Keratinocyte (primary cell): ENCODE results near the gene VEGFB. TPM values are rescaled to one million over a fixed set of nuclear protein-coding genes. Genes with fewer than 3 reads are reported as not detected.
A peak's percentile ranks its signal among the peaks of the same experiment; 100 is the strongest.

Experiments
- DNase-seq: peaks from one replicate; pipeline ENCODE4 v3.0.0-alpha.2; 2011; ENCODE audit warnings: low read depth, missing footprints, low spot score
- FAIRE-seq: peaks from 2 replicates; lab custom pipeline; 2011; peaks lifted over from hg19 to GRCh38; lab: Jason Lieb, UNC
- H2AFZ ChIP-seq: 2 replicates; pipeline ENCODE4 v1.6.0; 2012; ENCODE audit warnings: low read length, control low read depth, inconsistent platforms; ENCODE audit not compliant: control insufficient read depth
- H3K27ac ChIP-seq: 2 replicates; pipeline ENCODE4 v1.5.1; 2011; ENCODE audit warnings: low read length; ENCODE audit not compliant: control insufficient read depth, insufficient read depth
- H3K27me3 ChIP-seq: 3 replicates; pipeline ENCODE4 v1.6.0; 2011; ENCODE audit warnings: low read length; ENCODE audit not compliant: control insufficient read depth, insufficient read depth; ENCODE audit errors: extremely low read depth
- H3K36me3 ChIP-seq, 2 experiments: 2 replicates in 1 of 2; 3 replicates in 1 of 2; pipeline ENCODE4 v1.5.1; 2011; ENCODE audit warnings: low read length in 2 of 2, mild to moderate bottlenecking in 1 of 2; ENCODE audit not compliant: control insufficient read depth in 2 of 2, insufficient read depth in 2 of 2; ENCODE audit errors: extremely low read depth in 1 of 2
- H3K4me1 ChIP-seq: 3 replicates; pipeline ENCODE4 v1.5.1; 2011; ENCODE audit warnings: low read length; ENCODE audit not compliant: control insufficient read depth, insufficient read depth; ENCODE audit errors: extremely low read depth
- H3K4me2 ChIP-seq: 3 replicates; pipeline ENCODE4 v1.6.0; 2011; ENCODE audit warnings: low read depth, low read length; ENCODE audit not compliant: control insufficient read depth, insufficient read depth; ENCODE audit errors: extremely low read depth
- H3K4me3 ChIP-seq, 3 experiments: fragments of 200-600 bp in 1 of 3; sonication (generic) in 1 of 3; 2 replicates in 2 of 3; 3 replicates in 1 of 3; pipeline ENCODE4 v1.5.1; 2011 to 2016; ENCODE audit warnings: low read length in 3 of 3, mild to moderate bottlenecking in 3 of 3, control low read depth in 2 of 3, inconsistent platforms in 1 of 3, low read depth in 1 of 3, mixed read lengths in 1 of 3, mixed run types in 1 of 3, moderate library complexity in 1 of 3; ENCODE audit not compliant: control insufficient read depth in 2 of 3, insufficient read depth in 2 of 3; ENCODE audit errors: extremely low read depth in 1 of 3
- H3K79me2 ChIP-seq: 2 replicates; pipeline ENCODE4 v1.6.0; 2012; ENCODE audit warnings: low read length; ENCODE audit not compliant: control insufficient read depth, insufficient read depth
- H3K9ac ChIP-seq: 3 replicates; pipeline ENCODE4 v1.6.0; 2011; ENCODE audit warnings: low read length; ENCODE audit not compliant: control insufficient read depth, insufficient read depth; ENCODE audit errors: extremely low read depth
- H3K9me1 ChIP-seq: 3 replicates; pipeline ENCODE4 v1.6.0; 2011; ENCODE audit warnings: low read length; ENCODE audit not compliant: control insufficient read depth, insufficient read depth; ENCODE audit errors: extremely low read depth
- H3K9me3 ChIP-seq: 2 replicates; pipeline ENCODE4 v1.5.1; 2012; ENCODE audit warnings: low read depth, low read length; ENCODE audit not compliant: control insufficient read depth
- H4K20me1 ChIP-seq: 3 replicates; pipeline ENCODE4 v1.6.0; 2011; ENCODE audit warnings: low read length; ENCODE audit not compliant: control insufficient read depth, insufficient read depth; ENCODE audit errors: extremely low read depth
- EZH2 ChIP-seq: IDR thresholded peaks from one replicate; pipeline ENCODE4 v1.6.1; 2012; ENCODE audit warnings: inconsistent platforms, mild to moderate bottlenecking, low read length, moderate library complexity
- dilution Hi-C: fragments of 300-500 bp; cut with MboI; formaldehyde crosslinking; loops from one replicate; pipeline ENCODE4 v1.7.0; 2020; ENCODE audit warnings: low sequenced_read_pairs; ENCODE audit not compliant: extremely low pct_ligation_motif_present
- polyA minus RNA-seq, 3 experiments: library from RNA; depleted of rRNA, polyadenylated mRNA; stranded (reverse); fragments of >200 nt; gene quantifications; 1 replicate in 1 of 3; 2 replicates in 1 of 3; 3 replicates in 1 of 3; pipeline ENCODE4 v1.2.3, GENCODE V29; 2011
- polyA plus RNA-seq, 5 experiments: library from polyadenylated mRNA; depleted of rRNA in 3 of 5; stranded (reverse) in 3 of 5; stranded (forward) in 1 of 5; unstranded in 1 of 5; fragments of >200 nt; gene quantifications; 1 replicate in 1 of 5; 2 replicates in 3 of 5; 3 replicates in 1 of 5; pipeline versions ENCODE4 v1.2.1 to v1.2.3, GENCODE V29; 2011 to 2012; ENCODE audit warnings: missing spikeins in 2 of 5, low read depth in 1 of 5, low replicate concordance in 1 of 5
- TF ChIP-seq, protein P1 (sequence below), 3 experiments: IDR thresholded peaks in 1 of 3; conservative IDR thresholded peaks in 1 of 3; optimal IDR thresholded peaks in 1 of 3; 2 replicates in 2 of 3; 3 replicates in 1 of 3; pipeline versions ENCODE3 to v1.5.1; 2011; ENCODE audit warnings: low read length in 3 of 3, mild to moderate bottlenecking in 3 of 3, moderate library complexity in 2 of 3, control low read depth in 1 of 3, inconsistent platforms in 1 of 3; ENCODE audit not compliant: insufficient read depth in 2 of 3; ENCODE audit errors: extremely low read depth in 1 of 3

The VEGFB gene, protein sequence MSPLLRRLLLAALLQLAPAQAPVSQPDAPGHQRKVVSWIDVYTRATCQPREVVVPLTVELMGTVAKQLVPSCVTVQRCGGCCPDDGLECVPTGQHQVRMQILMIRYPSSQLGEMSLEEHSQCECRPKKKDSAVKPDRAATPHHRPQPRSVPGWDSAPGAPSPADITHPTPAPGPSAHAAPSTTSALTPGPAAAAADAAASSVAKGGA
- polyA plus RNA-seq (9.7 to 23.3 TPM (median 10.0 TPM) in 3 replicates), polyA minus RNA-seq (5.9 to 9.7 TPM (median 7.4 TPM) in 3 replicates)
- 9.0 TPM for polyA plus RNA-seq (2011; ENCODE audit: low read depth)
- polyA plus RNA-seq (2011; cell fraction: cytosol; rRNA removed), result 11.0 and 16.3 TPM in 2 replicates
- 10.7 and 13.0 TPM in 2 replicates for polyA plus RNA-seq (2011; cell fraction: nucleus; rRNA removed)
- polyA plus RNA-seq (2012; ENCODE audit: low replicate concordance), result 49.0 and 59.7 TPM in 2 replicates
- 14.0 TPM for polyA minus RNA-seq (2011; cell fraction: cytosol; rRNA and poly(A)+ RNA removed)
- 2.7 and 3.0 TPM in 2 replicates for polyA minus RNA-seq (2011; cell fraction: nucleus; rRNA and poly(A)+ RNA removed)

DNA sequence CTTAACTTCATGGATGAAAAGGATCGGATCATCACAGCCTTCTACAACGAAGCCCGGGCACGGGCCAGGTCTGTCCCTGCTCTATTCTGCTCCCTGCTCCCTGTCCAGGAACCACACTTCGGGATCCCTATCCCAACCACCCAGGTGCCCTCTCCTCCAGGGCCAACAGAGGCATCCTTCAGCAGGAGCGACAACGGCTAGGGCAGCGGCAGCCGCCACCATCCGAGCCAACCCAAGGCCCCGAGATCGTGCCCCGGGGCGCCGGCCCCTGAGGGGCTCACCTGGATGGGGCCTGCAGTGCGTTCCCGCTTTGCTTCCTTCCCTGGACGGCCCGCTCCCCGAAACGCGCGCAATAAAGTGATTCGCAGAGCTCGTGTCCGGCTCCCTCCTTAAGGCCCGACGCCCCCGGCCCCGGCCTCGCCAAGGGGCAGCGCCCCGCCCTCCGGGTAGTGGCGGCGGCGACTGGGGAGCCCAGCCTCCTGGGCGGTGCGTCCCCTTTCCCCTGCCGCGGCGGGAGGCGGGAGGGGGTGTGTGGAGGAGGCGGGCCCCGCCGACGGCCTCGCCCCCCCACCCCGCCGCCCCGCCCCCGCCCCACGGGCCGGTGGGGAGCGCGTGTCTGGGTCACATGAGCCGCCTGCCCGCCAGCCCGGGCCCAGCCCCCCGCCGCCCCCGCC, at the start of gene VEGFB:
Gene VEGFB (plus strand): TSS at position 672 of the 674 bp plus-strand sequence. CDS start 250 bp downstream, outside the sequence.
- no peak for FAIRE-seq
- no peaks in the 10 kb centered on the region for H3K9me3 ChIP-seq
- DNase-seq, result no peak
- H3K79me2 ChIP-seq, result no peaks in the 10 kb centered on the region
- dilution Hi-C loops, result no loop called here
- H3K9ac ChIP-seq, result peak within 1 kb of the TSS; percentile 58
- H3K27ac ChIP-seq, result no peak within 1 kb of the TSS
- TF ChIP-seq, protein P1, sequence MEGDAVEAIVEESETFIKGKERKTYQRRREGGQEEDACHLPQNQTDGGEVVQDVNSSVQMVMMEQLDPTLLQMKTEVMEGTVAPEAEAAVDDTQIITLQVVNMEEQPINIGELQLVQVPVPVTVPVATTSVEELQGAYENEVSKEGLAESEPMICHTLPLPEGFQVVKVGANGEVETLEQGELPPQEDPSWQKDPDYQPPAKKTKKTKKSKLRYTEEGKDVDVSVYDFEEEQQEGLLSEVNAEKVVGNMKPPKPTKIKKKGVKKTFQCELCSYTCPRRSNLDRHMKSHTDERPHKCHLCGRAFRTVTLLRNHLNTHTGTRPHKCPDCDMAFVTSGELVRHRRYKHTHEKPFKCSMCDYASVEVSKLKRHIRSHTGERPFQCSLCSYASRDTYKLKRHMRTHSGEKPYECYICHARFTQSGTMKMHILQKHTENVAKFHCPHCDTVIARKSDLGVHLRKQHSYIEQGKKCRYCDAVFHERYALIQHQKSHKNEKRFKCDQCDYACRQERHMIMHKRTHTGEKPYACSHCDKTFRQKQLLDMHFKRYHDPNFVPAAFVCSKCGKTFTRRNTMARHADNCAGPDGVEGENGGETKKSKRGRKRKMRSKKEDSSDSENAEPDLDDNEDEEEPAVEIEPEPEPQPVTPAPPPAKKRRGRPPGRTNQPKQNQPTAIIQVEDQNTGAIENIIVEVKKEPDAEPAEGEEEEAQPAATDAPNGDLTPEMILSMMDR (optimal IDR thresholded peaks at IDR 0.05 in 1 of 3, IDR thresholded peaks at IDR 0.05 in 1 of 3, conservative IDR thresholded peaks at IDR 0.05 in 1 of 3; ENCODE audit: extremely low read depth in 1 of 3, insufficient read depth in 2 of 3, low read length in 3 of 3), result no peak
- TF ChIP-seq EZH2, result no peak
- H3K4me2 ChIP-seq, result peak within 1 kb of the TSS; percentile 82
- H3K27me3 ChIP-seq, result no peaks in the 10 kb centered on the region
- H2AFZ ChIP-seq, result no peak within 1 kb of the TSS
- no peaks in the 10 kb centered on the region for H4K20me1 ChIP-seq
- H3K36me3 ChIP-seq, result peaks cover 10 to 25% of the 10 kb centered on the region in 2 experiments
- peaks cover 54% of the 10 kb centered on the region for H3K4me1 ChIP-seq
- H3K4me3 ChIP-seq, result peak within 1 kb of the TSS; percentile 49 to 65 (median 63)
- peaks cover 2% of the 10 kb centered on the region for H3K9me1 ChIP-seq

DNA sequence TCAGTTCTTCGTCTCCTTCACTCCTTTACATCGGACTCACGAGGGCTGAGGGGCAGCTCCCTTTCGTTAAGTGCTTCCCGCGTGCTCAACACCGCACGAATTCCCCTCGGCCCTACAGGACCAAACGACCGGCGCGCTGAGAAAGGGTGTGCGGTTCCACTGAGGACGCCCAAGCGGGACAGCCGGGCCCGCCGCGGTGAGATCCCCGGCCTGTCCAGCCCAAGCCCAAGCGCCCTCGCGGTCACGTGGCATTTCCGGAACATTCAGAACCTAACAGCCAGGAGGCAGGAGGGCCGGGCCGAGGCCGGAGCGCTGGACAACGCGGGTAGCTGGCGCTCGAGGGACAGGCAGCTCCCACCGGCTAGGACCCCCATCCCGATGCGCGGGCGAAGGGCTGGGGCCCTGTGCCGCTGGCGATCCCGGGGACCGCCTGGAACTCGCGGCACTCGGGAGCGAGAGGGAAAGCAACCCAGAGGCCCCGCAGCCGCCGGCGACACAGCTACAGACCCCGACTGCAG, 49.1 kb upstream of the VEGFB start:
- Histone ChIP-seq H3K36me3 (peaks cover 0 to 12% of the 10 kb centered on the region in 2 experiments), H3K4me2 (peak overlapping the region; percentile 99), H3K27ac (peak overlapping the region; percentile 69), H3K27me3 (no peaks in the 10 kb centered on the region), H3K79me2 (peaks cover 21% of the 10 kb centered on the region), H3K9me3 (no peaks in the 10 kb centered on the region), H3K4me1 (peaks cover 19% of the 10 kb centered on the region), H3K9me1 (no peaks in the 10 kb centered on the region), H3K9ac (peak overlapping the region; percentile 78), H4K20me1 (peaks cover 4% of the 10 kb centered on the region), H2AFZ (peak overlapping the region; percentile 74), H3K4me3 (peak overlapping the region; percentile 76 to 89 (median 88))
- dilution Hi-C loops, result no loop called here
- FAIRE-seq (no peak), DNase-seq (no peak)
- no peak for TF ChIP-seq EZH2
- TF ChIP-seq, protein P1 (optimal IDR thresholded peaks at IDR 0.05 in 1 of 3, IDR thresholded peaks at IDR 0.05 in 1 of 3, conservative IDR thresholded peaks at IDR 0.05 in 1 of 3; ENCODE audit: extremely low read depth in 1 of 3, insufficient read depth in 2 of 3, low read length in 3 of 3), result peak; percentile 16 to 42 (median 31)
